K562 (cell line): ENCODE data around the gene NEK1. TPM values are rescaled to one million over a fixed set of nuclear protein-coding genes. Genes with fewer than 3 reads are reported as not detected.

Experiments
- ATAC-seq: fragments of 200-7000 bp; cut with Tn5 transposase; 3 replicates; pipeline ENCODE4 v1.9.1; 2020; ENCODE audit warnings: moderate library complexity
- BruUV-seq: library from RNA; stranded (reverse); fragments of 400-500 nt; replicated peaks from 2 replicates; lab custom pipeline; 2021; lab: Mats Ljungman, UMichigan
- CTCF ChIA-PET: fragments of 300-600 bp; formaldehyde crosslinking; extraction: SDS; loops from one replicate; lab custom pipeline; 2021; ENCODE audit warnings: low intra/inter-chr PET ratio; lab: Yijun Ruan, JAX
- POLR2A ChIA-PET: fragments of 300-600, 350-650 bp; sonication (Branson Sonifier 250); formaldehyde crosslinking; extraction: SDS; loops from one replicate; lab custom pipeline; 2021; ENCODE audit warnings: antibody characterized with exemption, inconsistent platforms; lab: Yijun Ruan, JAX
- DNase-seq, 4 experiments: peaks; one replicate each; pipeline versions ENCODE4 v3.0.0 to v3.0.0-alpha.2; 2011 to 2018; ENCODE audit warnings: low spot score in 3 of 4, mixed read lengths in 3 of 4; ENCODE audit errors: extremely low read depth in 1 of 4
- FAIRE-seq: peaks from 2 replicates; lab custom pipeline; 2011; peaks lifted over from hg19 to GRCh38; lab: Jason Lieb, UNC
- H2AFZ ChIP-seq: 2 replicates; pipeline ENCODE4 v1.6.0; 2011; ENCODE audit warnings: low read depth, low read length, control low read depth, inconsistent platforms
- H3K27ac ChIP-seq: fragments of 200-600 bp; 3 replicates; pipeline ENCODE4 v1.8.0; 2011; ENCODE audit warnings: low read depth, mild to moderate bottlenecking, control low read depth, inconsistent platforms, low read length, moderate library complexity, mixed read lengths; ENCODE audit errors: extremely low read depth
- H3K27me3 ChIP-seq, 2 experiments: fragments of 300-600 bp in 1 of 2; 2 replicates in 1 of 2; 3 replicates in 1 of 2; pipeline versions ENCODE4 v1.6.0 to v1.8.0; 2011; ENCODE audit warnings: inconsistent platforms in 2 of 2, low read length in 2 of 2, mild to moderate bottlenecking in 1 of 2, mixed read lengths in 1 of 2, moderate library complexity in 1 of 2; ENCODE audit not compliant: control insufficient read depth in 2 of 2, insufficient read depth in 2 of 2
- H3K36me3 ChIP-seq: fragments of 300-600 bp; 3 replicates; pipeline ENCODE4 v1.8.0; 2011; ENCODE audit warnings: mild to moderate bottlenecking, low read length, inconsistent platforms; ENCODE audit not compliant: control insufficient read depth, insufficient read depth
- H3K4me1 ChIP-seq, 2 experiments: fragments of 200-600 bp in 1 of 2; replicated peaks in 1 of 2; 2 replicates in 1 of 2; 3 replicates in 1 of 2; pipeline versions ENCODE4 v1.5.1 to v1.8.0; 2011; ENCODE audit warnings: inconsistent platforms in 2 of 2, low read length in 2 of 2, mild to moderate bottlenecking in 1 of 2, mixed read lengths in 1 of 2, moderate library complexity in 1 of 2; ENCODE audit not compliant: control insufficient read depth in 2 of 2, insufficient read depth in 2 of 2
- H3K4me2 ChIP-seq: 2 replicates; pipeline ENCODE4 v1.6.1; 2011; ENCODE audit warnings: low read length, control low read depth, inconsistent platforms, mixed read lengths; ENCODE audit not compliant: insufficient read depth
- H3K4me3 ChIP-seq: fragments of 200-600 bp; sonication (generic), shearing (Covaris generic); 2 replicates; pipeline ENCODE4 v1.5.1; 2016; ENCODE audit warnings: control low read depth, inconsistent platforms
- H3K79me2 ChIP-seq: fragments of 200-600 bp; 3 replicates; pipeline ENCODE4 v1.8.0; 2011; ENCODE audit warnings: low read length, inconsistent platforms; ENCODE audit not compliant: control insufficient read depth, insufficient read depth
- H3K9ac ChIP-seq, 2 experiments: 2 replicates each; pipeline versions ENCODE4 v1.6.0 to v1.6.1; 2011; ENCODE audit warnings: low read depth in 2 of 2, low read length in 2 of 2, control low read depth in 1 of 2, inconsistent platforms in 1 of 2, mild to moderate bottlenecking in 1 of 2, mixed read lengths in 1 of 2; ENCODE audit not compliant: insufficient read depth in 1 of 2
- H3K9me1 ChIP-seq: one replicate; pipeline ENCODE4 v1.6.0; 2011; ENCODE audit warnings: inconsistent platforms, mild to moderate bottlenecking, low read length, moderate library complexity; ENCODE audit not compliant: control insufficient read depth, insufficient read depth
- H3K9me3 ChIP-seq: replicated peaks from 2 replicates; pipeline ENCODE4 v1.5.1; 2011; ENCODE audit warnings: low read depth, low read length, inconsistent platforms; ENCODE audit not compliant: control insufficient read depth, insufficient read depth
- H4K20me1 ChIP-seq: replicated peaks from 2 replicates; pipeline ENCODE4 v1.6.1; 2011; ENCODE audit warnings: low read length, inconsistent platforms, mixed read lengths; ENCODE audit not compliant: control insufficient read depth, insufficient read depth
- ATF1 ChIP-seq, 2 experiments: fragments of 450-650 bp in 1 of 2; IDR thresholded peaks; 2 replicates each; pipeline ENCODE4 v1.6.1; 2016; ENCODE audit warnings: missing compliant biosample characterization in 1 of 2, missing genetic modification characterization in 1 of 2
- CBX3 ChIP-seq, 2 experiments: IDR thresholded peaks; 1 replicate in 1 of 2; 2 replicates in 1 of 2; pipeline ENCODE4 v1.6.1; 2012; ENCODE audit warnings: inconsistent platforms in 2 of 2, low read length in 2 of 2, borderline replicate concordance in 1 of 2, control low read depth in 1 of 2
- DDX20 ChIP-seq: fragments of 450-650 bp; IDR thresholded peaks from 2 replicates; pipeline ENCODE4 v1.6.1; 2016; ENCODE audit warnings: missing genetic modification characterization, low read depth, mild to moderate bottlenecking, missing compliant biosample characterization, moderate library complexity
- KDM1A ChIP-seq, 2 experiments: fragments of 450-650 bp; IDR thresholded peaks; 2 replicates each; pipeline ENCODE4 v1.6.1; 2016; ENCODE audit warnings: mild to moderate bottlenecking in 2 of 2
- KLF1 ChIP-seq: fragments of 450-650 bp; IDR thresholded peaks from 2 replicates; pipeline ENCODE4 v1.6.1; 2016; ENCODE audit warnings: missing genetic modification characterization, missing compliant biosample characterization
- KLF16 ChIP-seq: IDR thresholded peaks from 2 replicates; pipeline ENCODE4 v1.6.1; 2016; ENCODE audit warnings: antibody characterized with exemption
- NR2C1 ChIP-seq, 2 experiments: fragments of 450-650 bp; IDR thresholded peaks; 2 replicates each; pipeline ENCODE4 v1.6.1; 2017; ENCODE audit warnings: mild to moderate bottlenecking in 2 of 2, antibody characterized with exemption in 1 of 2, inconsistent platforms in 1 of 2, missing compliant biosample characterization in 1 of 2, missing genetic modification characterization in 1 of 2
- TAF15 ChIP-seq: fragments of 200-400 bp; formaldehyde crosslinking; IDR thresholded peaks from 2 replicates; pipeline ENCODE4 v1.6.1; 2017; ENCODE audit warnings: mild to moderate bottlenecking, low read depth, low read length, moderate library complexity
- TSC22D4 ChIP-seq: fragments of 450-650 bp; IDR thresholded peaks from 2 replicates; pipeline ENCODE4 v1.6.1; 2016; ENCODE audit warnings: missing genetic modification characterization, missing biosample characterization, control low read depth
- ZNF41 ChIP-seq: fragments of 250-450 bp; sonication (Bioruptor Pico); conservative IDR thresholded peaks from 2 replicates; pipeline ENCODE4 v1.4.0; 2020; ENCODE audit warnings: mild to moderate bottlenecking
- ZNF445 ChIP-seq: fragments of 250-450 bp; sonication (Bioruptor Pico); IDR thresholded peaks from 2 replicates; pipeline ENCODE4 v1.4.0; 2020; ENCODE audit warnings: low read depth, mild to moderate bottlenecking, moderate library complexity
- ZSCAN29 ChIP-seq: fragments of 450-650 bp; IDR thresholded peaks from 2 replicates; pipeline ENCODE4 v1.6.1; 2017
- WGBS: fragments of 100-300 bp; shearing (Covaris generic); methylation state at CpG from one replicate; pipeline ENCODE4 v1.1.6; 2016; ENCODE audit warnings: low coverage, mixed read lengths; ENCODE audit not compliant: insufficient coverage; ENCODE audit errors: missing lambda C conversion rate; 5-methylcytosine and 5-hydroxymethylcytosine counted together
- in situ Hi-C: fragments of 300-500 bp; cut with MboI; formaldehyde crosslinking; loops from 4 replicates; pipeline ENCODE4 v1.15.0; 2018; ENCODE audit warnings: inconsistent platforms, mixed read lengths
- intact Hi-C: fragments of 100-400 bp; cut with micrococcal nuclease; formaldehyde crosslinking; loops from 2 replicates; pipeline ENCODE4 v1.14.2; 2022
- polyA plus RNA-seq, 8 experiments: library from polyadenylated mRNA; depleted of rRNA in 4 of 8; stranded (reverse) in 5 of 8; unstranded in 3 of 8; fragments of >200 nt; fragmentation: Nextera tagmentation in 2 of 8; fragmentation: Illumina TruSeq in 1 of 8; extraction: Ambion mirVana in 2 of 8; extraction: Trizol in 1 of 8; gene quantifications; 2 replicates each; pipeline versions ENCODE4 v1.2.1 to v1.2.3, GENCODE V29; 2011 to 2014; ENCODE audit warnings: inconsistent platforms in 1 of 8, missing spikeins in 1 of 8
- total RNA-seq, 7 experiments: library from RNA; depleted of rRNA in 6 of 7; stranded (reverse); fragments of >200 nt in 6 of 7; fragmentation: Illumina TruSeq in 2 of 7; extraction: Trizol in 2 of 7; gene quantifications; 2 replicates each; pipeline versions ENCODE4 v1.2.1 to v1.2.3, GENCODE V29; 2011 to 2021; ENCODE audit warnings: low replicate concordance in 1 of 7

The NEK1 gene
- total and polyA plus RNA-seq, 9 of the 15 experiments (the other 6 are each of a cell fraction or from before 2014, with no cell fraction given): 6.2 to 15.7 (median 10.3) TPM

GRCh38 chr4:169351872-169352271, 260.5 kb downstream of the NEK1 start:
- no peaks in the 10 kb centered on the region for H3K79me2 ChIP-seq
- WGBS: under 1% methylated on average over 7 of the region's 7 CpGs
- no peak for DNase-seq
- no peak overlapping the region for H3K27ac ChIP-seq
- no peaks in the 10 kb centered on the region for H3K36me3 ChIP-seq
- no peak for FAIRE-seq
- TF ChIP-seq ZNF445 (no peak), TAF15 (no peak), CBX3 (IDR thresholded peaks at IDR 0.05; ENCODE audit: borderline replicate concordance in 1 of 2, low read length in 2 of 2) (no peak), ATF1 (CRISPR knock-in tag; IDR thresholded peaks at IDR 0.05) (no peak), ATF1 (tag; IDR thresholded peaks at IDR 0.05) (peak; percentile 61), ZNF41 (no peak), NR2C1 (IDR thresholded peaks at IDR 0.05) (no peak), NR2C1 (tag; IDR thresholded peaks at IDR 0.05) (peak; percentile 37; the same call in 1 of the 2 replicates), KLF1 (tag) (no peak), DDX20 (tag) (no peak), ZSCAN29 (no peak), KDM1A (IDR thresholded peaks at IDR 0.05) (no peak), KLF16 (no peak), TSC22D4 (no peak)
- in situ Hi-C loops: no loop called here
- no peaks in the 10 kb centered on the region for H3K4me1 ChIP-seq
- no peaks in the 10 kb centered on the region for H3K9me1 ChIP-seq
- POLR2A ChIA-PET: no interaction called here
- ATAC-seq: no peak
- no peak overlapping the region for H3K4me3 ChIP-seq
- intact Hi-C loops: no loop called here
- H3K27me3 ChIP-seq: peaks cover 0 to 3% of the 10 kb centered on the region in 2 experiments; a peak in 2 of 5 replicates
- H3K4me2 ChIP-seq: no peak overlapping the region
- no peaks in the 10 kb centered on the region; the same call in 1 of the 2 replicates for H4K20me1 ChIP-seq
- no peak overlapping the region for H3K9ac ChIP-seq
- CTCF ChIA-PET: no interaction called here
- no peaks in the 10 kb centered on the region for H3K9me3 ChIP-seq
- no TSS peak for BruUV-seq
- H2AFZ ChIP-seq: no peak overlapping the region
